Activated CD8-positive, alpha-beta memory T cell treated with anti-CD3 and anti-CD28 coated beads for 24 hours (primary cell): ENCODE results near the gene CASKIN2.
"Not testable (repeated sequence)": the region's sequence is repeated elsewhere in the genome, so short reads cannot be mapped to it uniquely, and the experiment has no call there.

Experiments used
- DNase-seq: peaks from one replicate; pipeline ENCODE4 v3.0.0-alpha.2; 2020

Gene CASKIN2

DNA sequence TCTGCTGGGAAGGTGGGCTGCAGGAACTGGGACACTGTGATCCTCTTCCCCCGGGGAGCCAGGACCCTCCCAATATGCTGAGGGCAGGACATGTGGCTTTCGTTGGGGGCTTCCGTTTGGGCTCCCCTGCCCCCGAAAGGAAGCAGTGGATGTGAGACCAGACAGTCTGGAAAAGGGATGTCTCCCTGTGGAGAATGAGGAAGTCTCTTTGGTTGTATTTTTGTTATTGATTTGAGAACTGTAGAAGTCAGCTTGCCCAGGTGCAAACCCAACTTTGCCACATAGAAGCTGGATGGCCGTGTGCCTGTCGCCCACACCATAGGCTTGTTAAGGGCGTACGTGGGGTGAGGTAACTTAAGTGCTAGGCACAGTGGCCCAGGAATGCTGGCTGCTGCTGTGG, 28.9 kb upstream of the CASKIN2 start:
- DNase-seq: no peak

DNA sequence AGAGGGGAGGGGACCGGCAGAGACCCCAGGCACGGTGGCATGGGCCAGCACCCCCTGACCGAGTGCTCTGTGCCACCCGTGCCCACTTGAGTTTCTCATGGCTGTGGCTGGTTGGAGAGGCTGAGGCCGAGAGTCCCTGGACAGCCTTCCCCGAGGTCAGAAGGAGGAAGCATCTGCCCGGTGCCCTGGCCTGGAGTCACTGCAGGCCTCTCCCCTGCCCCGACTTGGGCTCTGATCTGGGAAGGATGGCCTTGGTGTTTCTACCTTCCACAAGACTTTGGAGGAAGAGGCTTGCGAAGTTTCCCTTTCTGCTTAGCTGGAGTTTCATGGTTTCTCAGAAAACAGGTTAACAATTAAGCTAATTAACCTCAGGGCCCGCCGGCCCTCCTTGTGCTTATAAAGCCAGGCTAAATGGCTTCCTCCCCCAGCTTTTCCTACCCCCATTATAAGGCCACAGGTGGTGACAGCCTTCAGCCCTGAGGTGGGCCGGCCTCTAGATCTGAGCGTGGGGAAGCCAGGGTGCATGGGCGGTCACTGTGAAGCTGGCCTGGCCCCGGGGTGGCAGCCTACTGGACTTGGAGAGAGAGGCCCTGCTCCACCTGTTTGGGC, 27.5 kb upstream of the CASKIN2 start:
- DNase-seq: no peak

DNA sequence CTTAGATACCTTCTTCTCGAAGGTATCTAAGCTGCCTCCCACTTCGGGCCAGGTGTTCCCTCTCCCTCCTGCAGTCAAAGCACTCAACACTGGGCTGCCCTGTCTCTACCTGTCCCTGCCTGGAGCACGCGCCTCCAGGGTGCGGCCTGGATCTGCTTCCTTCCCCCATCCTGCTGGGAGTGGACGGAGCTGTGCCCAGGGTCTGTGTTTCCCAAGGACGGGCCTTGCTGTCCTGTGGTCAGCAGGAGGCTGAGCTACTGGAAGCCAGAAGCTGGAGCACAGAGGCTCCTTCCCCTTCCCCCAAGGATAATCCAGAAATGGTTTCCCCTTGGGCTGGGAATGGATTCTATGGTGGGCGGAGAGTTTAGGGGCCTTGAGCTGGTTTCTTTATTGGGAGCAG, 26.9 kb upstream of the CASKIN2 start:
- DNase-seq: no peak

DNA sequence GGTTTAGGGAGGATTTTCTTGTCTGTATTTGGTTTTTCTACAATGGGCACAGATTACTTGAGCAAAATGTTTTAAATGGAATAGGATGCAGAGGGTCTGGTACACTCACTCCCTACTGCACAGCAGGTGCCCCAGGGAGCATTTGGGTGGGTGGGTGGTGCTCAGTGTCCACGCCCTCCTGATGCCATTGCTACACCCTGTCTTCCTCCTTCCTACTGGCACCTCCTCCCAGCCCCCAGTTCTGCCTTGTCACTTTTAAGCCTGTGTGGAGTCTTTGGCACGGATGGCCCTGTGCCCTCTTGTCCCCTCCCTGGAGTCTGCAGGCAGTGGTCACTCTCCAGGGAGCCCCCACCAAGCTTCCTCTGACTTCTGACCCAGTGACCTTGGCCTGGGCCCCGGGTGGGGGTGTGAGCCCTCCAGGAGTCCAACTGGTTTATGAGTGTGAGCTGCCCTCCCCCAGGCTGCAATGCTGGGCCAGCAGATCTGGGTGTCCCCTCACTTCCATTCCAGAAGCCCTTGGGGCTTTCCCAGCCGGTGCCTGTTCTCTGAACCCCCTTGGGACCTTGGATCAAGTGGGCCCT, 25.7 kb upstream of the CASKIN2 start:
- DNase-seq: no peak

DNA sequence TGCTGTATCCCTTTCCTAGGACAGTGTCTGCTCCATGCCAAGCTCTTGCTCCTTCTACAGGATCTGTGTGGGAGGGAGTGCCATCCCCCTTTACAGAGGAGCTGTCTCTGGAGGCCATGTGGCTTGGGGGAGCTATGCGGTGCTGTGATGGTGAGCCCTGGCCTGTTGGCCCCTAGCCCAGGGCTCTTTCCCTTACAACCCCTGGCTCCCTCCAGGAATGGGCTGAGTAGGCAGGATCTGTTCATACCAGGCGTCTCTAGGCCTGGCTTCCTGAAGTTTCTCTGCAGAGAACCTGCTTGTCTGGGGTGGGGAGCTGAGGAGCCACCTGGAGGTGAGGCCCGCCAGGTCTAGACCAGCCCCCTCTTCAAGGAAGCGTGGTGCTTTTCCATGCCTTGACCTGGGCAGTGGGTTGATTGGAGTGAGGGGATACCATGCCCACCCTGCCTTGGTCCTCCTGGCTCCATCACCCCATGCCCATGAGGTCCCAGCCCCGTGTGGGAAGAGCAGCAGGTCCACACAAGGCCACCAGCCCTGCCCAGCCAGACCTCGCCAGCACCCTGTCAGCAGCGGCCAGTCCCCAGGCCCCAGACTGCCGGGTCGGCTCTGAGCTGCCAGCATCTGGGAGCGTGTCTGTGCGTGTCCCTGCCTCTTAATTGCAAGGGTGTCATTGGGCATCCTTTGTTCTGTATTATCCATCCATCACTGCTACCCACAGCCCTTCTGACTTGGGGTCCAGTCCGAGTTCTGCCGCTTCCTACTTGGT, 24.8 kb upstream of the CASKIN2 start:
- no peak for DNase-seq

DNA sequence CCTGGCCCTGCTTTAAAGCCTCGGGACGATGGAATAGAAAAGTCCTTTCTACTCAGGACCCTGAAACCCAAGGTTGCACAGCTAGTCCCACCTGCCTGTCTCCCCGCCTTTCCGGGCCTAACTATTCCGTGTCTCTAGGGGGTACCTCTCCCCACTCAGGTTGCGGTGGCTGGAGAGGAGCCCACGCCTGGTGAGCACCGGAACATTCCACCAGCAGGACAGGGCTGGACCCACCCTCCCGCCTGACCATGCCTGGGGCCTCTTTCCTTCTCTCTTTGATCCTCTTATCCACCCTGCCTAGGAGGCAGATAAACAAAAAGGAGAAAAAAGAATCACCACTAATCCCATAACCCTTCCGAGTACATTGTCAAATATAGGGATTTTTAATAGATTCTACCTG, 21.0 kb upstream of the CASKIN2 start:
- no peak for DNase-seq

DNA sequence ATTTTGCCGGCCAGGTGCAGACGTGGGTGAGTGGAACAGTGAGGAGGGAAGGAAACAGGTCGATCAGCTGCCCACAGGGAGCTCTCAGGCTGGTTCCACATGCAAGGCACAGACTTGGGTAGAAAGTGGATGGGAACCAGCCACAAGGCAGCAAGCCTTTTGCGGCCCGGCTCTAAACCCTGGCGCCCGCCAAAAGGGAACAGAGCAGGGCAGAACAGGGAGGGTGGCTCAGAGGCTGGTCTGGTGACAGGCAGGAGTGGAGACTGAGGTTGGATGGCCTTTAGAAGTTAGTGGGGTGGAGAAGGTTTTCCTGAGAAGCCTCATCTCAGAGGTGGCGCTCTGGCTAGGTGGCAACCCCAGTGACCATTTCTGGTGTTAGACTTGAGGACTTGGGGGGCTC, 20.5 kb upstream of the CASKIN2 start:
- no peak for DNase-seq

DNA sequence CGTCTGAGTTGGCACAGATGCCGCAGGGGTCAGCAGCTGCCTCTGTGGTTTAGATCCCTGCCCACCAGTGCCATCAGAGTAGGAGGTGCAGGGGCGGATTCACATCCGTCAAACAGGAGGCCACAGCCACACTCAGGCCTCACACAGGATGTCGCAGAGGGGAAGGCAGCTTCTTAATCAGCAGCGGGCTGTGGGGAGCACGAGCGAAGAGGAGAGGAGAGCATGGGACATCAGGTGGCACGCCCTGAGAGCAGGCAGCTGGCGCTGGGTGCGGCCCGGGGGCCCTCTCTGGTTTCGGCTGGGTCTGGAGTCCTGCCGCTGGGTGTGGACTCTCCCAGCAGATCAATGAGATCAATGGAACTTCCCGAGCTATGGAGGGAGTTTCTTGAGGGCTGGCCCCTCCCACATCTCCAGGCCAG, 19.8 kb upstream of the CASKIN2 start:
- peak; percentile 83 for DNase-seq

DNA sequence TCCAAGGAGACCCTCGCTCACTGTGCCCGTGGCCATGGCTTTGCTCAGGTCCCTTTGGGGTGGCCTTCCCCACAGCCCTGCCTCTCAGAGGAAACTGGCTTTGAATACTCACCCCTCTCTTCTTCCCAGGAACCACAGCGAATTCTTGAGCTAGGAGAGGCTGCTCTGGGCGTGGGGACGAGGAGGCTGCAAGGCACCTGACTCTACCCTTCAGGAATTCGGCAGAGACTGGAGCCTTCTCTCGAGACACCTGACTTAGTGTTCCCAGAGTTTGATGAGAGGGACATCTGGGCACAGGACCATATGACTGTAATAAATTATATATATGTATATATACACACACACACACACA, 16.4 kb upstream of the CASKIN2 start:
- no peak for DNase-seq

DNA sequence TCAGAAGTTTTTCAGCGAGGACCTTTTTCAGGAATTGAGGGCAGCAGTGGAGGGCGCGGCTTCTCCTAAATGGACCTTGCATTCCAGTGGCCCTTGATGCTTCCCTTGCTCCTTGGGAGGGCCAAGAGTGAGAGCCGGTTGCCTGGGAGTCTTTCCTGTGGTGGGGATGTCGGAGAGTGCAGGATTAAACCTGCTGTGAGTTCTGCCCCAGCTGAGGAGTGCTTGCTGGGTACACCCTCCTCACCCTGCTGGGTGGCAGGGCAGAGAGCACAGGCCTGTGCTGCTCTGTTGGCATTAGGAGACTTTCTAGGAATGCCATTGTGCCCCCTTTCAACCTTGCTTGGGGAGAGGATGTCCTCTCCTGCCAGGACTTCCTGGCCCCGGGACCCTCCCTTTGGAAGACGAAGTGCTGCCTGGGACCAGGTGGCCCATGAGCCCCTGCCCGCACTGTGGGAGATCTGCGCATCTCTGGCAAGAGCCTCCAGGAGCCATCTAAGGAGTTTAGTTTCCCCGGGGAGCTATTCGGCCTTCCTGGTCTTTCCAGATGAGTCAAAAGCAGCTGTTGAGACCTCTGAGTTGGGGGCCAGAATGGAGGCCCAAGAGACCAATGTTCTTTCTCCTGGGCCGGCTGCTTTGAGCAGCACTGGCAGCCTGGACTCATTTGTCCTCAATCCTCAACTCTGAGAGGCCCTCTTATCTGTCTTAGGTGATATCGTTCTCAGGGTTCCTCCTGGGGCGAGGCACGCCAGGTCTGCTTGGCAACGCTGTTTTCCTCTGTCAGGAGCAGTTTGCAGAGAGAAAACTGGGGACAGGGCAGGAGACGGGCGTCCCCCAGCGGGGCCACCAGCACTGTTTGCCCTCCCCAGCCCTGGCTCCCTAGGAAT, 15.7 kb upstream of the CASKIN2 start:
- DNase-seq: no peak

DNA sequence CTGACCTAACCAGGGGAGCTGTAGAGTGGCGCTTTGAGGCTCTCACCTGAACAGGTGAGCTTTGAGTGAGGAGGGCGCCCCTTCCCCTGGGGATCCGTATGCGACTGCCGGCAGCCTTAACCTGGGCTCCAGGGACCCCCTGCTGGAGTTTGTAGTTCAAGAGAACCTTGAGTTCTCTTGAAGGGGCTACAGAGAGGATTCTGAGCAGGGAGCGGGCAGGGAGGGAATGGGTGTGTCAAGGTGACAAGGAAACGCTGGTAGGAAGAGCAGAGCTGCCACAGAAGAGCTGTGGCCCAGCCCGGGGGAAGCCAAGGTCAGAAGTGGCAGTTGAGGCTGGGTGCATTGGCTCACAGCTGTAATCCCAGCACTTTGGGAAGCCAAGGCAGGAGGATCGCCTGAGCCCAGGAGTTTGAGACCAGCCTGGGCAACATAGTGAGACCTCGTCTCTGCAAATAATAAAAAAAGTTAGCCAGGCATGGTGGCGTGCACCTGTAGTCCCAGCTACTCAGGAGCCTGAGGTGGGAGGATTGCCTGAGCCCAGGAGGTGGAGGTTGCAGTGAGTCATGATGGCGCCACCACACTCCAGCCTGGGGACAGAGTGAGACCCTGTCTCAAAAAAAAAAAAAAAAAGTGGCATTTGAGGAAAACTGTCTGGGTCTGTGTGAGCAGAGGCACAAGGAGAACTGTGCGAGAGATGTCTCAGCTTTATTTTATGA, 11.4 kb upstream of the CASKIN2 start:
- no peak for DNase-seq

DNA sequence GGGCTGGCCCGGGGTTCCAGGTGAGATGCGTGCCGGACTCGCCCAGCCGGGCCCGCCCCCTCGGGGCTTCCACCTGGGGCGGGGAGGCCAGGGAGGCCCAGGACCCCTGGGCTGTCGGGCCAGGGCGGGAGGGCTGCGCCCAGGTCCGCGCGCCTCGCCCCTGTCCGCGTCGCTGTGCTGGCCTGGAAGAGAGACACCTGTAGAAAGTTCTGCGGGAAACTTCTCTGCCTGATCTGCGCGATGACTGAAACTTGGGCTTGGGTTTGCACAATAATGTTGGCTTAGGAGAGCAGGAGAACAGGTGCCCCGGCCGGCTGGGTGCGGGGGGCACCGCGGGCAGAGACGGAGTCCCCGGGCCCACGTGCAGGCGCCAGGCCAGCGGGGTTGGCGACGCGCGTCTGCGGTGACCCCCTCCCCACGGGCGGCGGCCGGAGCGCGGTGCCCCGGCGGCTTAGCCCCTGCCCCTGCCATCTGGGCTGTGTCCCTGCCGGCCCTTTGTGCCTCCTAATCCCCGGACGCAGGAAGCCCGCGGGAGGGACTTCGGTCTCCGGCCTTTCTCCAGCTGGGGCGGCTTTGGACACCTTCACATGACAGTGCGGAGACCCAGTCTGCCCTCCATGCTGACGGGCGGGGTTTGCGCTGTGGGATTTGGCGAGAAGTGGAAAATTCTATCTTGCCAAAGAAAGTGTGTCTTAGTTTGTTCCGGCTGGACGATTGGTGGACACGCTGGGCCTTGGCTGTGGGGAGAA, 10.6 kb upstream of the CASKIN2 start:
- peak; percentile 62 for DNase-seq

DNA sequence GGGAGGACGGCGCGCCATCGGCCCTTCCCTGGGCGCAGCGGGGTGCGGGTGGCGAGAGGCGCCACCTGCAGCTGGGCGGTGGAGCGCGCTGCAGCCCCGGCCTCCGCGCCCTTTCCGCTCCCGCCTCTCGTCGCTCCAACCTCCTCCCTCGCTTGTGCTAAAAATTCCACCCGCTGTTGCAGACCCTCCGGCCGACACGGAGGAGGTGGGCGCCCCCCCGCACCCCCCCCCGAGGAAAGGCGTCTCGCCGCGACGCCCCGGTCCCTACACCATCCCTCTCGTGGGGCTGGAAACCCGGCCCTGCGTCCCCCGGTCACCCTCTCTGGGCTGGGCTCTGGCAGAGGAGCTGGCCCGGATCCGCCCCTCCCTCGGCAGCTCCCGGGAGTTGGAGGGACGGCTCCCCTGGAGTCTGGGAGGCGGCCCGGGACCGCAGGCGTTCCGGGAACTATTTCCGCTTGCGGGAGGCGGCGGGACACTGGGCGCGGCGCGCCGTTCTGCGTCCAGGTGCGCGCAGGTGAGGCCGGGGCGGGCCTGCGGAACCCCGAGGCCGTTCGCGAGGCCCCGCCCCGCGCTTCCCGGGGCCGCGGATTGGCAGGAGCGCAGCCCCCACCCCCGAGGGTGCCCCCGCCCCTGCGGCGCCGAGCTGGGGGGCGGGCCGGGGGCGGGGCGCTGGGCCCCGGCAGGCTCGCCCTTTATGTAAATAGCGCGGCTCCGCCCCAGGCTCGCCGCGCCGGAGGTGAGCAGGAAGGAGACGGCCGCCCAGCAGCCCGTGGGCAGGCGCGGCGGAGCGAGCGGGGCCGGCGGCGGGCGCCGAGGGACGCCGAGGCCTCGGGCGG, 9.9 kb upstream of the CASKIN2 start, which contains the start of gene LLGL2:
TSS of gene LLGL2 (plus strand) at position 728 of the 836 bp plus-strand sequence. CDS start 17,730 bp downstream, outside the sequence.
- DNase-seq: peak; percentile 90

DNA sequence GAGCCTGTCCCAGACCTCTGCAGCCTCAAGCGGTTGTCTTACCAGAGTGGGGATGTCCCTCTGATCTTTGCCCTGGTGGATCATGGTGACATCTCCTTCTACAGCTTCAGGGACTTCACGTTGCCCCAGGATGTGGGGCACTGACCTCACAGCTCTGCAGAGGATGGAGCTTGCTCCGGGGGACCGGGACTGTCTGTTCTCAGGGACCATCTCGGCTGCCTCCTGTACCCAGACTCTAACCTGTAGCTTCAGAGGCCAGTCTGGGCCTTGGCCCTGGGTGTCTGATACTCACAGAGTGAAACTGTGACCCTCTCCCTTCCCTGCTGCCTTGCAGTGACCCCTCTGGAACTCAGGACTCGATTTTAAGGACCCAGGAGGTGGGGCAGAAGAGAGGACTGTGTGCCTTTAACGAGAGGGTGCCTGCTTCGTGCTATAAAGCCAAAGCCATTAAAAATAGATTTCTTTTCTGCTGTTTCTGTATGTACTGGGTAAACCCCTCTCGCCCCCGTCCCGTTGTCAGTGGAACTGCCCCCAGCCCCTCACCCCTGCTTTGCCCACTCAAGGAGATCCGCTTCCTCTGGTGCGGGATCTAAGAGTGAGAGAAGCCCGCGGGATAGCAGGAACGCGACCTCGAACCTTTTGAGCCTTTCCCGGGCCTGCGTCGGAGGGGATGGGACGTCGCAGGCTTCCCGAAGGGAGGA, 9.1 kb upstream of the CASKIN2 start:
- no peak for DNase-seq

DNA sequence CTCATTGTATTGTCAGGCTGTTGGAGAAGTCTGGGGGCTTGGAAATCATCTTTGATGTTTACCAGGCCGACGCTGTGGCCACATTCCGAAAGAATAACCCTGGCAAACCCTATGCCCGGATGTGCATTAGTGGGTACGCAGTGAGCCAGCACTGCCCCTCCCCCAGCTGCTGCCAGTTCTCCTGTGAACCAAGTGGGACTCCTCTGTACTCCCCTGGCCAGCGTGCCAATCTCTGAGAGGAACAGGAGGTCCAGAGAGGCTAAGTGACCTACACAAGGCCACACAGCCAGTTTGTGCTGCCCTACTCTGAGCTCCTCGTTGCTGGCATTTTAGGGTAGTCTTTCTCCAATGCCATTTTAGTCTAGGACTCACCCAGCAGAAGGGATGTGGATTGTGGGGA, 8.3 kb upstream of the CASKIN2 start:
- DNase-seq: no peak

DNA sequence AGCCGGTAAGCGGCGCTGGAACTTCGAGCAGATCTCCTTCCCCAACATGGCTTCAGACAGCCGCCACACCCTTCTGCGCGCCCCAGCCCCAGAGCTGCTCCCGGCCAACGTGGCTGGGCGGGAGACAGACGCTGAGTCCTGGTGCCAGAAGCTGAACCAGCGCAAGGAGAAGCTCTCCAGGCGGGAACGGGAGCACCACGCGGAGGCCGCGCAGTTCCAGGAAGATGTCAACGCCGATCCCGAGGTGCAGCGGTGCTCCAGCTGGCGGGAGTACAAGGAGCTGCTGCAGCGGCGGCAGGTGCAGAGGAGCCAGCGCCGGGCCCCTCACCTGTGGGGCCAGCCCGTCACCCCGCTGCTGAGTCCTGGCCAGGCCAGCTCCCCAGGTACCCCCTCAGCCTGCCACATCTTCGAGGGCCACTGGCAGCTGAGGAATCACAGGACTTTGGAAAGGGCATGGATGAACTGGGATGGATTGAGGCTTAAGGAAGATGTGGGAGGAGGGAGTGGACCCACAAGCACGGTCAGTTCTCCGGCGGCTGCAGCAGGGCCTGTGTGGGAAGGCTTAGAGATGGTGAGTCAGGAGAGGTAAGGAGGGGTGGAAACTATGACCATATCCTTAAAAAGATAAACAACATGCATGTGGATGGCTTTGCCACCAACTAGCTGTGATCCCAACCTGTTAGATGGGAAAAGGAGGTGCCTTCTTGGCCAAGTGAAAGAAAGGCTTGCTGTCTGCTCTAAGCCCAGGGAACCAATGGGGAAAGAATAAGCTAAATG, 6.8 kb upstream of the CASKIN2 start:
- DNase-seq: no peak

DNA sequence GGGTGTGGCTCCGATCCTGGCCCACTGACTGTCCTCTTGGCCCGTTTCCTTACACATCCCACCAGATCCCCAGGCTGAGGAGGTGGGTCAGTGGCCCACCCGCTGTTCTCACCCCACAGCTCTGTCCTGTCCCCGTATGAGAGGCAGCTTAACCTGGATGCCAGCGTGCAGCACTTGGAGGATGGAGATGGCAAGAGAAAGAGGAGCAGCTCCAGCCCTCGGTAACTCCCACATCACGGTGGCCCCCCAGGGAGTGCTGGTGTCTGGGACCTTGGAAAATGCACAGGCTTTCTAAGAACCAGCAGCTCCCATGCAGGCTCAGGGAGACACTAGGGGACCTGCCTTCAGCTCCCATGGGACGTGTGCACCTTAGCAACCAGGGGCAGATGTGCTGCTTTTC, 6.0 kb upstream of the CASKIN2 start:
- no peak for DNase-seq

DNA sequence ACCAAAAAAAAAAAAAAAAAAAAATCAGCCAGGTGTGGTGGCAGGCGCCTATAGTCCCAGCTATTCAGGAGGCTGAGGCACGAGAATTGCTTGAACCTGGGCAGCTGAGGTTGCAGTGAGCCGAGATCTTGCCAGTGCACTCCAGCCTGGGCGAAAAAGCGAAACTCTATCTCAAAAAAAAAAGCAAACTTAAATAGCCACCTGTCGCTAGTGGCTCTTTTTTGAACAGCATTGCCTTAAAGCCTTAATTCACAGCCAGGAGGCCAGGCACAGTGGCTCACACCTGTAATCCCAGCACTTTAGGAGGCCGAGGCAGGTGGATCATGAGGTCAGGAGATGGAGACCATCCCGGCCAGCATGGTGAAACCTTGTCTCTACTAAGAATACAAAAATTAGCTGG, 5.1 kb upstream of the CASKIN2 start:
- DNase-seq: not testable (repeated sequence)

DNA sequence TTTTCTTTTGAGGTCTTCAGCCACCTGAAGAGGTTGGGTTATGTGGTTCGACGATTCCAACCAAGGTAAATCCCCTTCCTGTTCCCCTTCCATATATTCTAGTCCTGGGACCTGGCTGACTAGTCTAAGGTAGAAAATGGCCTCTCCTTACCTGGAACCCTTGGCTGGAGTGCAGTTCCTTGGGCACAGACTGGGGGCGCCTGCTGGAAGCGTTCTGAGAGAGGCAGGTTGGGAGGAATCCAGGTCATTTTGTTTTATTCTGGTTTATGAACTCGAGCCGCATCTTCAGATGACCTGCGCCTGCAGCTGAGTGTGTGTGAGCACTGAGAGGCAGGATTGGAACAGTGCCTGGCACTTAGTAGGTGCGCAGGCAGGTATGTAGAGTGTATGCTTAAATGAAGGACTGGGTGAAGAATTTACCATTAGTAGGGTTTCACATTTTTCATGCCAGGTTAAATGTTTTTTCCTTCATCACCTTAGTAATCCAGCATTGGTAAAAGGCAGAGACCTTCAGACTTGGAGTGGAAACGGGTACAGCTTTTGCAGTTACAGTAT, 3.7 kb upstream of the CASKIN2 start:
- DNase-seq: no peak
